HG02943 (cell line): ENCODE results near the gene NAV2.
"Not testable (repeated sequence)": the region's sequence is repeated elsewhere in the genome, so short reads cannot be mapped to it uniquely, and the experiment has no call there.

ENCODE experiments used
- ATAC-seq: cut with Tn5 transposase; IDR thresholded peaks from one replicate; pipeline ENCODE4 v1.9.1; 2021; ENCODE audit warnings: mild to moderate bottlenecking, low read depth, moderate library complexity; ENCODE audit not compliant: unreplicated experiment

NAV2 gene

DNA sequence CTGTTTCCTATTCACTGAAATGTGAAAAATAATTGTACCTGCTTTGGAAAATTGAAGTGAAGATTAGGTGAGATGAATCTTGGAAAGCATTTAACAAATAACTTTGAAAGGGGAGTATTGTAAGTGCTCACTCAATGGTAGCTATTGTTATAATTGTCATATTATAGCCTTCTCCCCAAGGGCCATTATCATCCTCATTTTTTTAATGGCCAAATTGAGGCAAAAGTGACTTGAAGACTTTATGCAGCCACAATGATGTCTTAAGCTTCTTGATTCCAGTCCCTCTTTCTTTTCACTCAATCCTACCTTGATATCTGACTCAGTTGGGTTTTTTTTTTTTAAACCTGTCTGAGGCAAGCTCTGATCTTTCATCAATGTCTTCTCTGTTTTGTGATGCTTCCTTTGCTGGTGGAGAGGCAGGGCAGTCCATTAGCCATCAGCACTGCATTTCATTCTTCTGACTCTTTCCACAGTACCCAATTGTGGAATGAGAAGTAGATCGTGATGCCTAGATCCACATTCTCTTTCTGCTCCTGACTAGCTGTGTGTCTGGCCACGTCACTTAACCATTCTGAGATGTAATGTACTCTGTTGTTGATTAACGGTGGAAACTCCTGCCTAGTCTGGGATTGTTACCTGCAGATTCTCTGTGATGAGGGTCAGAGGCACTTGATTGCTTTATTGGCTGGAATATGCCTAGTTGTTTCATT lies 346.3 kb downstream of the NAV2 start:
- ATAC-seq = no peak

DNA sequence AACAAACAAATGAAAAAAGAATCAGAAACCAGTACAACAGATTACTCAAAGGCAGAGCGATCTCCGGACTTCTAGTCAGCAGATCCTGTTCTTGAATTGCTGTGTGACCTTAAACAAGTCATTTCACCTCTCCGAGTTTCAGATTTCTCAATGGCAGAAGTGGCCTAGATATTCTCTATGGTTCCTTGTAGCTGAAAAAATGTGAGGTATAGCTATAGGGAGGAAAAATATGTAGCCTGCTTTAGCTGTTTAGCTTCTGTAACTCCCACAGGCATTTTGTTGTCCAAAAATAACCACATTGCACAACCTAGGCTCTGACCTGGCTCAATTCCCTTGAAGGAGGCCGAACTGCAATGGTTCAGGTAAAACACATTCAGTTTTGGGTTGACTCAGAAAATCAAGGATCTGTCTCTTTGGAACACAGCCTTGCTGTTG lies 347.0 kb downstream of the NAV2 start:
- no peak for ATAC-seq

DNA sequence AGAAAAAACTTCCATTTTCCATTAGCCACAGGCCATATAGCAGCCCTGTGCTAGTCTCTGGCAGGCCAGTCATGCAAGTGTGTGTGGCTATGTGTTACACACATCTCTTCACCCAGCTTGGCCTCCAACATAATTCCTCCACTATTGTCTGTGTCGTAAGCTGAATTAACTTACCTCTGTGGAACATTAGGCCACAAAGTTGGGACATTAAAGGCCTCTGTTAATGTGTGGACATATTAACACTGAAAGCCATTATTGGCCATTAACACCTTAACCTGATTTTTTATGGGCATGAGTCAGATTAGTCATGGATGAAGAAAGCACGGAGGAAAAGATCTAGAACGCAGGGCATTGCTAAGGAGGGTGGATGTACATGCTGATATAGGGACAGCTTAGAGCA lies 347.5 kb downstream of the NAV2 start:
- ATAC-seq = no peak

DNA sequence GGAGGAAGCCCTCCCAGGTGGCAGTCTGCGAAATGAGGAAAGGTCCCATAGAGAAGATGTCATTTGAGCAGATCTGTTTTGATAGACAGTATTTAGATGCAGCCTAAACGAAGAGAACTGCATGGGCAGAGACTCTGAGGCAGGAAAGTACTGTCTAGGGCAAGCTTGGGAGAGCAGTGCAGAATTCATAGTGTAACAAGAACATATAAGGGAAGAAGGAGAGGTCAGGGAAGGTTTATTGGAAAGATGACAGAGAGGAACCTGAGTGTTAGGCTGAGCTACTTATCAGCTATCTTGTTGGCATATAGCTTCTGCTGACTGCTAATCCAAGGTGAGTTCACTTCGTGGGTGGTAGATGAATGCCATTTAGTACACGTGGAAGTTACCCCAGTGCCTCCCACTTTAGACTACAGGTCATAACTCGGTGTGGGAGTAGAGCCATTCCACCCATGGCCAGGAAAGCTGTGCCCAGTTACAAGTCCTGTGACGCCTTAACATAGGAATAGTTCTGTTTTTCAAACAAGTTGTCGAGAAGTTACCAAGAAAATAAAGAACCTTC lies 348.1 kb downstream of the NAV2 start:
- ATAC-seq = no peak

DNA sequence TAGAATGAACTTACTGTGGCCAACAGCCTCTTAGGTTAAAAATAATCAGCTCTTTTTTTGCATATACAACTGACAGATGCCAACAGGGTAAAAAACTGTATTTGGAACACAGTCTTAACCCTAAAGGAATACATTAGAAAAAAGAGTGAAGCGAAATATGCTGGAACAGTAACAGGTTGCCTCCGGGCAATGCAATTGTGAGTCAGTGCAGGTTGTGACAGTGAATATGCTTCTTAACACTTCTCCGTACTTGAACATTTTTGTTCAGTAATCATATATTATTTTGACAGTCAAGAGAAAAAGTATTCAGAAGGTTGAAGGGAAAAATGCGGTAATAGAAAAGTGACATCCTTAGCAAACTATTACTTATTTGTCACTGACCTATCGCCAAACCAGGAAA lies 349.1 kb downstream of the NAV2 start:
- no peak for ATAC-seq

DNA sequence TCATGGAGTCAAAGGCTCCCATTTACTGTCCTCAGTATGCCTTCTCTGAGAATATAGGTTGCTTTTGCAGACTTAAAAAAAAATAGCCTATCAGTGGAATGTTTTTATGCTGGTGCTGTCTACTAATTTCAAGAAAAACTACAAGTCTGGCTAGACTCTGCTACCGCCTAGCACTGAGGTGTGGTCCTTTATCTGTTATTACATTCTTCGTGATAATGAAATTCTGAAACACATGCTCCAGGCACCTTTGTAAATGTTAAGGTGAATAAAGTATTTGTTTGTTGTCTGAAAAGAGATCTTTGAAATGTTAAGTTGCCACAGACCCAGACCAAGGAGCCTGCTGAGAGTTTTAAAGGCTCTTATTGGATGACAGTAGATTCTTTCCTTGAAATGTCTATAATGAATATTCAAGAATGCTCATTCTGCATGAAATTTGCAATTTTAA lies 352.3 kb downstream of the NAV2 start:
- no peak for ATAC-seq

DNA sequence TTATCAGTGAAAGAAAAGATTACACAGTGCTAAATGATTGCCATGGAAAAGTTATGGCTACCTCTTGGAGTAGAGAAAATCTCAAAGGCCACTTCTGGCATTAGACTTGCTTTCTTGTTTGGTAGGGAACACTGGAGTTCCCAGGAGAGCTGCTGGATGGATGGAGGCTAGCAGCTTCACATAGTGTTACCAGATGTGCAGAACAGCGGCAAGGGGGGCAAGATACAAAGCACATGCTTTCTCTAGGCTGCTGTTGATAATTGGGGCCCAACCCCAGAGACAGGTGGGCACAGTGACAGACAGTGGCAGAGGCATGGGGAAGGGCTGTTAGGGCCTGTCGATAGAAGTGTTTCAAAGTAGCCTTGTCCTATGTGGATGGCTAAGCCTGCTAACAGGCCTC lies 352.8 kb downstream of the NAV2 start:
- no peak for ATAC-seq

DNA sequence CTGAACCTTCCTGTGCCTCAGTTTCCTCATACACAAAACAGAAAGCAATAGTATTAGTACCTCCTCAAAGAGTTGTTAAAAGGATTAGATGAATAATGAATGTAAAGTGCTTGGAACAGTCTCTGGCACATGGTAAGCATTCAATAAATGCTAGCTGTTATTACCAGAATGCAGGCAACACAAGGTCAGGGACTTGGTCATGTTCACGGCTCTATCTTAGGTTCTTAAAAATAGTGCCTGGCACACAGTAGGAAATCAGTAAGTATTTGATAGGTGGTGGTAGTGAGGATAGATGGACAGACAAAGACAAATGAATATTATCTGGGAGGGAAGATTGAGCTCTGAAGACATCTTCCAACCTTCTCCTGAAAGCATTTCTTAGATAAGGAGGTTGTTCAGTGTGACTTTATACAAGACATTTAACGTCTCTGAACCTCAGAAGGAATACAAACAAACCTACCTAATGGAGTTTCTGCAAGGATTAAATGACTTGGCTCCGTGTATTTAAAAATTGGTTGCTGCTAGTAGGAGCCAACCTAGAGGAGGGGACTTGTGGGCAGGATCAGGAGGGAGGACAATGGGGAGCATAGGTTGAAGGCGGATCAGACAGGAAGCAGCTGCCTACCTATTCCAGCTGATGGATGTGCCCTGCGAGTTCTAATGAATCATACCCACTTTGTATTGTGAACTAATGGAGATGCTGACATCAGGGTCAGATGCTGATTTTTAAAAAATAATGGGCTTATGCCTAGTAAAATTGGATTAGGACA lies 353.6 kb downstream of the NAV2 start:
- ATAC-seq = no peak

DNA sequence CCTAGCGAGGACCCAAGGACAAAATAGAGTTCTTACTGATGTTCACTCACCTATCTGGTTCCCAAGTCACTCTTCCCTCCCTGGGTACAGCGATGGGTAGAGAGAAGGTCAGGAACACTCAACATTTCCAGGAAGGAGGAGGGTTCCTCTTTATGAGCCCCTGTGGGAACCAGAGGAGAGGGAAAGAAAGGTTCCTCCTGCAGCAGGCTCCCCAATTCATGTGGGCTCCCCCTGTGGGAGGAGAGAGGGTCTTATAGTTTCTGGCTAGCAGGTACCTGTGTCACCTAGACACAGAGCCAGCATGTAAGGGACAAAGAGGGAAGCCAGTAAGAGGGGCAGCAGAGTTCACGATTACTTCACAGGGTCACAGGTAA lies 354.1 kb downstream of the NAV2 start:
- no peak for ATAC-seq

DNA sequence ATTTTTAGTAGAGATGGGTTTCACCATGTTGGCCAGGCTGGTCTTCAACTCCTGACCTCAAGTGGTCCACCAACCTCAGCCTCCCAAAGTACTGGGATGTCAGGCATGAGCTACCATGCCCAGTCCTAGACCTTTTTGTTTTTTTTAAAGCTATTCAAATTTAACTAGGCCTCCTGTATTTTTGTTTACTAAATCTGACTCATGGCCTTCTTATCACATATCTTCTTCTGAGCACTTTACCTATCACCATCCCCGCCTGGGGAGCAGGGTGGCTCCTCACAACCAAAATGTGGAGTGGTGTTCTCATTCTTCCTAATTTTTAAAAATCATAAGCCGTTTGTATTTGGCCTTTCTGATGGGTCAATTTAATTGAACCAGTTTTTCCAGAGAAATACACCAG lies 355.0 kb downstream of the NAV2 start:
- no peak for ATAC-seq

DNA sequence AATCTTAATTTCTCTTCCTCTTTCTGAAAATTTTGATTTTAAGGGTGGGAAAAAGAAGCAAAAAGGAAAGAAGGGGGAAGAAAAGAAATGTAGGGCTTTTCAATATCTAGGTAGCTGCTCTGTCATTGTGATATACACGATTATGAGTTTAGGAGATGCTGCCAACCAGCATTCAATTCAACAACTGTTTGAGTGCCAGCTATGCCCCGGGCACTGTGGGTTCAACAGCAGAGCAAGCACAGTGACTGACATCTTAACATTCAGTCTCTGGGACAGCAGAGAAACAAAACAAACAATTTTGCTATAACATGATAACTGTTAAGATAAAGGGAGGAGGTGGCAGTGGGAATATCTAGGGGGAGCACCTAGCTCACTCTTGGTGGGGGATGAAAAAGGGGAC lies 356.1 kb downstream of the NAV2 start:
- no peak for ATAC-seq

DNA sequence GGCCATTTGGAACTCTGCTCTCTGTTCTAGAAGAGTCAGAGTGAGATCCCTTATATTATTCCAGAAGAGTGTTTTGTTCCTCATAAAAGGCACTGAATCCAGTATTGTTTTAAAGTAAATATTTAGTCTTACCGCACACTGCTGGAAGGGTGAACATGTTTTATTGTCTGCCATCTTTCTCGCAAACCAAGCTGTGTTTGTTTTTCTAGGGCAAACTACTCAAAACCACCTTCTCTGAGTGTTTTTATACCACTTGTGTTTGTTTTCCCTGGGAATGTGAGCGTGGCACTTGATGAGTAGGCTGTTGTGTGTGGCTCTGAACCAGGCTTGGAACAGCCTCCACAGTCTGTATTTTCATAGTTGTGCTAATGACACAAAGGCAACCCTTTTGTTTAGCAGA lies 357.8 kb downstream of the NAV2 start:
- ATAC-seq = no peak

DNA sequence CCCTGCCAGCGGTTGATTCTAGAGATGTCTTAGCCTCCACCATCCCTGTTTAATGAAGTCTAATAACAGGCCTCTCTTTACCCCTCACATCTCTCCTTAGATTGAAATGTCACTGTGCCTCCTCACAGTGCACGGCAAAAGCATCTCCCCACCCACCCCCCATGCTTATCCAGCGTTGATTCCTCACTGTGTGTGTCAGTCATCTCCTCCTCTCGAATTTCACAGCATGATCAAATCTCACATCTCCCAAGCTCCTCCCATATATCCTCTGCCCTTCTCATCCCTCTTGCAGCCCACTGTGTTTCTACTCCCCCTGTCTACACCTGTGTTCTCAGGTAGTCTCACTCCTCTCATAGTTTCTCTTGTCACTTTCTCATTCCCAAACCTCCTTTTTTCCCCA lies 363.0 kb downstream of the NAV2 start:
- no peak for ATAC-seq

DNA sequence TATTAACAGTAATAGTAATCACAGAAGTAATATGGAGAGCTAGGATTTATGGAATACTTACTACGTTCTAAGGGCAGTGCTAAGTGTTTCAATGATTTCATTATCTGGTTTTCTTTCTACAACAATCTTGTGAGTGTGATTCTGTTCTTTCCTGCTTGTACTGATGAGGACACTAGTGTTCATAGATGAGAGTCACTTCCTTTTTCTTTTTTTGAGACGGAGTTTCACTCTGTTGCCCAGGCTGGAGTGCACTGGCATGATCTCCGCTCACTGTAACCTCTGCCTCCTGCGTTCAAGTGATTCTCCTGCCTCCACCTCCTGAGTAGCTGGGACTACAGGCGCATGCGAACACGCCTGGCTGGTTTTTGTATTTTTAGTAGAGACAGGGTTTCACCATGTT lies 366.2 kb downstream of the NAV2 start:
- ATAC-seq = no peak

DNA sequence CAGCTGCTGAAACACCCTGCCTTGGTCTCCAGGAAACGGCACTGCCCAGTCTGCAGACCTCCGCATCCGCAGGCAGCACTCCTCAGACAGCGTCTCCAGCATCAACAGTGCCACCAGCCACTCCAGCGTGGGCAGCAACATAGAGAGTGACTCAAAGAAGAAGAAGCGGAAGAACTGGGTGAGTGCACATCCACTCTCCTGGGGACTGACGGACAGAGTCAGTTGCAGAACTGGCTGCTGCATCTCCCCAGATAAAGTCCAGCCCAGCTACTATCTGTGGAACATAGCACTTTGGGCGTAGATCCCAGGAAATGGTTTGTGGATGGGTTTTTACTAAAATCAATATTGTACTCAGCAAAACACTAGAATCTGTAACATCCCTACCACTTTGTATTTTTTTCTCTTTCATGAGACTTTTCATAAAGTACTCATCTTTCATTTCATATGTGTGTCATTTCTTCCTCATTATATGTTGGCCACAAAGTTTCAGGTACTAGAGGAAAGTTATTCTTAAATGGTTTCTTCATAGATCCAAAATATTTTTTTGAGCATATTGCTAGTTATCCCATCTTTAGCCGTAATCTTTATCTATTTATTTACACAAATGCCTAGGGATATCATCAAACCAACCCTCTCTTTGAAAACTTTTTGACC lies 367.5 kb downstream of the NAV2 start:
- ATAC-seq = no peak

DNA sequence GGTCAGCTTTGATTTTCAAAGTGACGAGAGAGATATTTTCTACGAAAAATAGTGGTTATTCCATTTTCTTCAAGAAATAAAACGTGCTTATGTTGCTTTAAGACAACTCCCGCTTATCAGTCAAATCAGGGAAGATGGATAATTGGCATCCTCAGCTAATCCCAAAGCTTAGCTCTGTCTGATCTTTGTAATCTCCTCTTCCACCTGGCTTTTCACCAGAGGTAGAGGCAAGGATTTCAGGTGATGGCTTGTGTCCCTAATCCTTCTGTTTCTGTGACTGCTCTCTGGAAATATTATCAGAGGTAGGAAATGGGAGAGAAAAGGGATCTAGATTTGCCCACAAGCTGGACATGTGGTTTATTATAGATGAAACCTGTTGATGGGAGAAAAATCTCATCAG lies 368.7 kb downstream of the NAV2 start:
- no peak for ATAC-seq

DNA sequence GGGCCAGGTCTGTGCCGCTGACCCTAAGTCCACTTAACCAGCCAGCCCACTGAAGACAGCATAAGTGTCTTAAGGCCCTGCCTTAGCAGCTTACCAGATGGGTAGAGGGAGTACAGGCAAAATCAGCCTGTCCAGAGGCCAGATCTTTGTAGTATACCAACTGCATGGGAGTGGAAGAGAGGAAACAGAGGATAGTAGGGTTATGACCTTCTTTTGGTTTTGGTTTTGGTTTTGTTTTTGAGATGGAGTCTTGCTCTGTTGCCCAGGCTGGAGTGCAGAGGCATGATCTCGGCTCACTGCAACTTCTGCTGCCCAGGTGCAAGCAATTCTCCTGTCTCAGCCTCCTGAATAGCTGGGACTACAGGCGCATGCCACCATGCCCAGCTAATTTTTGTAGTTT lies 371.2 kb downstream of the NAV2 start:
- ATAC-seq = not testable (repeated sequence)

DNA sequence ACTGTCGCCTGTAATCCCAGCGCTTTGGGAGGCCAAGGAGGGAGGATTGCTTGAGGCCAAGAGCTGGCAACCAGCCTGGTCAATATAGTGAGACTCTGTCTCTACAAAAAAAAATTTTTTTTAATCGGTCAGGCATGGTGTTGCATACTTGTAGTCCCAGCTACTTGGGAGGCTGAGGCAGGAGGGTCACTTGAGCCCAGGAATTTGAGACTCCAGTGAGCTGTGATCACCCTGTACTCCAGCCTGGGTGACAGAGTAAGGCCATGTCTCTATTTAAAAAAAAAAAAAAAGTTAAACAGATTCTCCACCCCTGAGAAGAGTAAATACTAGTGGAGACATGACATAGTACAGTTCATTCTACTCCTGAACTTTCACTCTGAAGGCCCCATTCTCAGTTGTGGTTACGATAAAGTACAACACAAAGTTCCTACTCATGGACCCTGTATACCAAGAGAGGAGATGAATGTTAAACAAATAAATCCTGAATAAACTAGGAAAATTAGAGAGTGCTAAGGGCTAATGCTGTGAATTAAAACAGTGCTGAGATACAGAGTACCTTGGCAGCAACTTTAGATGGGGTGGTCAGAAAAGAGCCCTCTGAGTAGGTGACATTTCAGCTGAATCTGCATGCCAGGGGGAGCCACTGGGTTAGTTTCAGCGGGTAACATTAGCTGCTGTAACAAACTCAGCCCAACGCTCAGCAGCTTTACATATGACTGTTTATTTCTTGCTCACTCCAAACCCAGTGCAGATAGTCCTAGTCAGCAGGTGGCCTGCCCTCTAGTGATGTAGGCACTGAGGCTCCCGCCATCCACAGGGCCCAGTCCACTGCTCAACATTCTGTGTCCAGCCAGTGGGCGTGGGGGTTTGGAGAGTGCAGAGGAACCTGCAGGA lies 372.5 kb downstream of the NAV2 start:
- no peak for ATAC-seq

DNA sequence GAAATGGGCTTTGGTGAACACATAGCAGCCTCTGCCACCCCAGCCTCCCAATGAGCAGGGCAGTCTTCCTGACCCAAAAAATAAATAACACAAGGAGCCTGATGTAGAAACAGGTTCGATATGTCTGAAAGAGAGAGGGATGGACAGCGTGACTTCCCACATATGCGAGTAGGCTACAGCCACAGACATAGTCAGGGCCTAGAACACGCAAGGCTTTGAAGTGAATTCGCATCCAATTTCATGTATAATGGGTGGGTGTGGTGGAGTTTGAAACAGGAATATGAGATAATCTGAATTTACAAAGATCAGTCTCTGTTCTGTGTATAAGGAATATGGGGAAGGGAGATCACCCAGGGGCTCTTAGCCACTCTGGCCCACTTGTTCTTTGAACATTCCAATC lies 373.3 kb downstream of the NAV2 start:
- no peak for ATAC-seq

DNA sequence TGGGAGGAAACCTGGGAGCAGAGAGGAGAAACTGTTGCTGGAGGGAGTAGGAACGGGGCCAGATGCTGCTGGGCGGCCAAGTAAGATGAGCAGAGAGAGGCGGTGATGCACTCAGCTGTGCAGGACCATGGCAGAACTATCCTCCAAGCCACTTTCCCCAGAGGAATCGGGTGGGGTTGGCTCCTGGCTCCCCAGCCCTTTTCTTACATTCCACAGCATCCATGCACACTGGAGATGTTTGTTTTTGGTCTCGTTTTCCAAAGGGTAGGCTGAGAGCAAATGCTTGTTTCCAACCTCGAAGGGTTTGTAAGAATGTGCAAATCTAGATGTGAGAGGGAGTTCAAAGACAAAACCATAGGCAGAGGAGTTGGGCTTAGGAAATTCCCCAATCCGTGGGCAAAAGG lies 374.5 kb downstream of the NAV2 start:
- no peak for ATAC-seq
